Measurements from ENCODE around the gene DUOX1. TPM values are rescaled to one million over a fixed set of nuclear protein-coding genes. Genes with fewer than 3 reads are reported as not detected.

DUOX1 gene
- total RNA-seq, 3 donors from 2014 or later (not counting 1 experiment from before 2014, with no cell fraction given), result 0.20 TPM; not detected in 2

DNA sequence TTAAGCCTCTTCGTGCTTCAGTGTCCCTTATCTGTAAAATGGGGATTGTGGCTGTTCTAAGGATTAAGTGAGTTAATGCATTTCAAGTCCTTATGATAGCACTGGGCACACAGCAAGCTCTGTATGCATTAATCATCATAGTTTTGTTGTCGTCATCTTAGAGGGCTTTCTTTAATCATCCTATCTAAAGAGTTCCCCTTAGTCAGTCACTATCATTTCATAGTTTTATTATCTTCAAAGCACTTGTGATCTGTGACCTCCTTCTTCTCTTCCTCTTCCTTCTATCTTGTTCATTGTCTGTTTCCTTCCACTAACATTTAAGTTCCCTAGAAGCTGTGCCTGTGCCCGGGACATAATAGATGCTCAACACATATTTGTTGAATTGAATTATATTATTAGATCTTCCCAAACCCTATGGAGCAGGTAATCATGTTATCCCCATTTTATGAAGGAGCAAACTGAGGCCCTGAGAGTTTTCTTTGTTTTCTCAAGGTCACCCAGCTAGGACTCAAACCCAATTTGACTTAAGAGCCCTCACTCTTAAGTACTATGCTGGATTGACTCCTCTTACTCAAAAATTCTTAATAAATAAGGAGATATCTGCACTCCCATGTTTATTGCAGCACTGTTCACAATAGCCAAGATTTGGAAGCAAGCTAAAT lies 40.0 kb upstream of the DUOX1 start:
- Histone ChIP-seq H3K4me3 (ENCODE audit: low read length) (no peak overlapping the region), H3K27ac (ENCODE audit: low read length) (no peak overlapping the region), H3K4me1 (ENCODE audit: control insufficient read depth, insufficient read depth, low read length) (no peaks in the 10 kb centered on the region), H3K36me3 (ENCODE audit: control insufficient read depth, insufficient read depth, low read length) (no peaks in the 10 kb centered on the region), H3K27me3 (ENCODE audit: control insufficient read depth, insufficient read depth, low read length) (peaks cover 10% of the 10 kb centered on the region), H3K9me3 (ENCODE audit: control insufficient read depth, insufficient read depth, low read length) (no peaks in the 10 kb centered on the region)
- intact Hi-C loops (cut with micrococcal nuclease), result no loop called here
- H3K36me3 Mint-ChIP-seq, result no peaks in the 10 kb centered on the region
- H3K9me3 Mint-ChIP-seq, result no peaks in the 10 kb centered on the region
- H3K4me1 Mint-ChIP-seq, result no peaks in the 10 kb centered on the region
- H3K27me3 Mint-ChIP-seq (ENCODE audit: low read depth in 2 of 2), result peaks cover 16 to 46% of the 10 kb centered on the region in 2 donors
- ATAC-seq, result peak in 1 of 3 donors; percentile 82
- TF ChIP-seq, protein P1, sequence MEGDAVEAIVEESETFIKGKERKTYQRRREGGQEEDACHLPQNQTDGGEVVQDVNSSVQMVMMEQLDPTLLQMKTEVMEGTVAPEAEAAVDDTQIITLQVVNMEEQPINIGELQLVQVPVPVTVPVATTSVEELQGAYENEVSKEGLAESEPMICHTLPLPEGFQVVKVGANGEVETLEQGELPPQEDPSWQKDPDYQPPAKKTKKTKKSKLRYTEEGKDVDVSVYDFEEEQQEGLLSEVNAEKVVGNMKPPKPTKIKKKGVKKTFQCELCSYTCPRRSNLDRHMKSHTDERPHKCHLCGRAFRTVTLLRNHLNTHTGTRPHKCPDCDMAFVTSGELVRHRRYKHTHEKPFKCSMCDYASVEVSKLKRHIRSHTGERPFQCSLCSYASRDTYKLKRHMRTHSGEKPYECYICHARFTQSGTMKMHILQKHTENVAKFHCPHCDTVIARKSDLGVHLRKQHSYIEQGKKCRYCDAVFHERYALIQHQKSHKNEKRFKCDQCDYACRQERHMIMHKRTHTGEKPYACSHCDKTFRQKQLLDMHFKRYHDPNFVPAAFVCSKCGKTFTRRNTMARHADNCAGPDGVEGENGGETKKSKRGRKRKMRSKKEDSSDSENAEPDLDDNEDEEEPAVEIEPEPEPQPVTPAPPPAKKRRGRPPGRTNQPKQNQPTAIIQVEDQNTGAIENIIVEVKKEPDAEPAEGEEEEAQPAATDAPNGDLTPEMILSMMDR (IDR thresholded peaks at IDR 0.05), result no peak
- no peak overlapping the region for H3K27ac Mint-ChIP-seq
- WGBS (ENCODE audit: insufficient coverage), result 67% methylated on average over 1 of the region's 3 CpGs
- H3K4me3 Mint-ChIP-seq, result no peak overlapping the region
- DNase-seq, result no peak

DNA sequence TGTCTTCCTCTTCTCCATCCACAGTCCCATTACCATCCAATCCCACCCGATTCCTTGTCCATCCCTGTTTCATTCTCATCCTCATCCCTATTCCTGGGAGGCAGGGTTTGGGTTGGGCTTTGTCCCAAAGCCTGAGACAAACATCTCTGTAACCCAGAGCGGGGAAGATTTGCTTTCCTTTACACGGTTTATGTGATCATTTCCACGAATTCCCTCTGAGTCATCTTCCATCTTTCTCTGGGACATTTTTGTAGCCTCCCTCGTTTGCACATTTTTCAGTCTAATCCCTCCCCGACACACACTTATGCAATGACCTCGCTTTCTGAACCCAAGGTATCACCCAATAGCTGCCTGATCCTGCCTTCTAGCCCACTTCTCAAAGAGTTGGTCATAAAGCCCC lies 38.6 kb upstream of the DUOX1 start:
- H3K36me3 Mint-ChIP-seq, result no peaks in the 10 kb centered on the region
- no peak for ATAC-seq
- intact Hi-C loops (cut with micrococcal nuclease), result no loop called here

DNA sequence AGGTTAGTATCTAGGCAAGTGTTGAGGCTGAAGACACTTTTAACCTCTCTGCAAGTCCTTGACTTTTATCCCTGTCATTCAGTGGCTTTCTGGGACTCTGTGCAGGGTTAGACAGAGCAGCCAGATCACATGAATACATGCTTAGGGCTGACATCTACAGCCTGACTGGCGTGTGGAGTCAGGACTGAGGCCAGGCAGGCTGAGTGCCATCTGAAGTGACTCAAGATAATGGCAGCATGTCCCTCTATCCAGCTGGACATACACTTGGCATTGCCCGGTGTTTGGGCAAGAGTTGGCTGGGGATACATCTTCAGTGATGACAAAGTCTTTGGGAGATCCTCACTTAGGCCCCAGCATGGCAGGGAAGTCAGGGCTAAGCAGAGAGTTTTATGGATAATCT lies 38.2 kb upstream of the DUOX1 start:
- Histone ChIP-seq H3K4me1 (ENCODE audit: control insufficient read depth, insufficient read depth, low read length) (no peaks in the 10 kb centered on the region), H3K9me3 (ENCODE audit: control insufficient read depth, insufficient read depth, low read length) (no peaks in the 10 kb centered on the region), H3K27ac (ENCODE audit: low read length) (no peak overlapping the region), H3K4me3 (ENCODE audit: low read length) (no peak overlapping the region), H3K36me3 (ENCODE audit: control insufficient read depth, insufficient read depth, low read length) (no peaks in the 10 kb centered on the region), H3K27me3 (ENCODE audit: control insufficient read depth, insufficient read depth, low read length) (peaks cover 7% of the 10 kb centered on the region)
- DNase-seq (no peak), ATAC-seq (no peak)
- Mint-ChIP-seq H3K36me3 (no peaks in the 10 kb centered on the region), H3K27me3 (ENCODE audit: low read depth in 2 of 2) (peaks cover 16 to 46% of the 10 kb centered on the region in 2 donors), H3K9me3 (no peaks in the 10 kb centered on the region), H3K27ac (no peak overlapping the region), H3K4me1 (no peaks in the 10 kb centered on the region), H3K4me3 (no peak overlapping the region)
- intact Hi-C loops (cut with micrococcal nuclease), result no loop called here
- 83% methylated on average over 2 of the region's 2 CpGs for WGBS (ENCODE audit: insufficient coverage)
- TF ChIP-seq, protein P1 (IDR thresholded peaks at IDR 0.05), result no peak

More for the DNA sequence above, 38.6 kb upstream of the DUOX1 start:
- no peak for DNase-seq
- WGBS (ENCODE audit: insufficient coverage), result 63% methylated on average over 7 of the region's 7 CpGs
- Histone ChIP-seq H3K27ac (ENCODE audit: low read length) (no peak overlapping the region), H3K9me3 (ENCODE audit: control insufficient read depth, insufficient read depth, low read length) (no peaks in the 10 kb centered on the region), H3K4me1 (ENCODE audit: control insufficient read depth, insufficient read depth, low read length) (no peaks in the 10 kb centered on the region), H3K36me3 (ENCODE audit: control insufficient read depth, insufficient read depth, low read length) (no peaks in the 10 kb centered on the region), H3K27me3 (ENCODE audit: control insufficient read depth, insufficient read depth, low read length) (peaks cover 7% of the 10 kb centered on the region), H3K4me3 (ENCODE audit: low read length) (no peak overlapping the region)
- TF ChIP-seq, protein P1 (IDR thresholded peaks at IDR 0.05), result no peak
- H3K4me3 Mint-ChIP-seq, result no peak overlapping the region
- H3K9me3 Mint-ChIP-seq, result no peaks in the 10 kb centered on the region
- H3K4me1 Mint-ChIP-seq, result no peaks in the 10 kb centered on the region
- no peak overlapping the region for H3K27ac Mint-ChIP-seq
- peaks cover 16 to 46% of the 10 kb centered on the region in 2 donors for H3K27me3 Mint-ChIP-seq (ENCODE audit: low read depth in 2 of 2)

DNA sequence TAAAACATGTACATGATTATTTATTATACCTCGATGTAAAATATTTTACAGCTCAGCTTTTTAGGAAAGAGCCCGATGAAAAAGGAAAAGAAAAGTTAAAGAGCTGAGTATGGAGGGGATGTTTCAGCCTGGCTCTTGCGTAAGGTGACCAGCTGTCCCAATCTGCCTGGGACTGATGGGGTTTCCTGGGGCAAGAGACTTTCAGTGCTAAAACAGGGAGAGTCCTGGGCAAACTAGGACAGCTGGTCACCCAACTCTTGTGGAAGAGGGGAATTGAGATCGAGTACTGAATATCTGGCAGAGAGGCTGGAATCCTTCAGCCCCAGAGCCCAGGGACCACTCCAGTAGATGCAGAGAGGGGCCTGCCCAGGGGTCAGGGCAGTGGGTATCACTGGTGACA lies 36.8 kb upstream of the DUOX1 start:
- Mint-ChIP-seq H3K27ac (no peak overlapping the region), H3K27me3 (ENCODE audit: low read depth in 2 of 2) (peaks cover 11 to 38% of the 10 kb centered on the region in 2 donors), H3K4me3 (no peak overlapping the region), H3K36me3 (no peaks in the 10 kb centered on the region), H3K9me3 (no peaks in the 10 kb centered on the region), H3K4me1 (no peaks in the 10 kb centered on the region)
- ATAC-seq (no peak), DNase-seq (no peak)
- H3K27me3 ChIP-seq (ENCODE audit: control insufficient read depth, insufficient read depth, low read length), result peaks cover 2% of the 10 kb centered on the region
- H3K27ac ChIP-seq (ENCODE audit: low read length), result no peak overlapping the region
- H3K4me1 ChIP-seq (ENCODE audit: control insufficient read depth, insufficient read depth, low read length), result no peaks in the 10 kb centered on the region
- no peak overlapping the region for H3K4me3 ChIP-seq (ENCODE audit: low read length)
- TF ChIP-seq, protein P1 (IDR thresholded peaks at IDR 0.05), result no peak
- H3K36me3 ChIP-seq (ENCODE audit: control insufficient read depth, insufficient read depth, low read length), result no peaks in the 10 kb centered on the region
- intact Hi-C loops (cut with micrococcal nuclease), result no loop called here
- no peaks in the 10 kb centered on the region for H3K9me3 ChIP-seq (ENCODE audit: control insufficient read depth, insufficient read depth, low read length)
- 93% methylated on average over 4 of the region's 4 CpGs for WGBS (ENCODE audit: insufficient coverage)

All from natural killer cell (primary cell).